HUES48 (cell line): ENCODE results near the gene TYW5.

ENCODE experiments used
- H3K27ac ChIP-seq: one replicate; pipeline ENCODE4 v1.7.0; 2013; ENCODE audit warnings: low read depth, low read length, inconsistent platforms
- H3K27me3 ChIP-seq: 2 replicates; pipeline ENCODE4 v1.6.1; 2013; ENCODE audit warnings: mild to moderate bottlenecking, low read length; ENCODE audit not compliant: control insufficient read depth, insufficient read depth
- H3K36me3 ChIP-seq: 2 replicates; pipeline ENCODE4 v1.6.1; 2013; ENCODE audit warnings: low read length; ENCODE audit not compliant: control insufficient read depth, insufficient read depth
- H3K4me1 ChIP-seq: 2 replicates; pipeline ENCODE4 v1.6.1; 2013; ENCODE audit warnings: mild to moderate bottlenecking, low read length; ENCODE audit not compliant: control insufficient read depth, insufficient read depth
- H3K4me3 ChIP-seq: 2 replicates; pipeline ENCODE4 v1.5.1; 2013; ENCODE audit warnings: mild to moderate bottlenecking, low read depth, low read length
- H3K9ac ChIP-seq: 2 replicates; pipeline ENCODE4 v1.6.1; 2013; ENCODE audit warnings: mild to moderate bottlenecking, low read depth, low read length, moderate library complexity
- H3K9me3 ChIP-seq: 2 replicates; pipeline ENCODE4 v1.6.1; 2013; ENCODE audit warnings: low read length; ENCODE audit not compliant: control insufficient read depth, insufficient read depth

TYW5 gene

GRCh38 chr2:199955339-199956061 lies at the start of gene TYW5, which contains the start of gene MAIP1:
TSS of gene TYW5 (minus strand) at chr2:199955491. CDS start at chr2:199955470, 21 bp downstream.
TSS of gene MAIP1 (plus strand) at chr2:199955582. CDS start at chr2:199955799, 217 bp downstream.
- Histone ChIP-seq H3K36me3 (peaks cover 44% of the 10 kb centered on the region), H3K9me3 (no peaks in the 10 kb centered on the region), H3K27ac (peak within 1 kb of the TSS; percentile 96), H3K9ac (peak within 1 kb of the TSS; percentile 89), H3K27me3 (no peaks in the 10 kb centered on the region), H3K4me1 (no peaks in the 10 kb centered on the region; the same call in 1 of the 2 replicates), H3K4me3 (peak within 1 kb of the TSS; percentile 95)

- Histone ChIP-seq H3K4me3 (no peak overlapping the region), H3K9ac (no peak overlapping the region), H3K27me3 (no peaks in the 10 kb centered on the region), H3K4me1 (peaks cover 14% of the 10 kb centered on the region), H3K36me3 (no peaks in the 10 kb centered on the region), H3K27ac (peak overlapping the region; percentile 70), H3K9me3 (peaks cover 2% of the 10 kb centered on the region; the same call in 1 of the 2 replicates)
Observed at GRCh38 chr2:200003444-200003843, 48.2 kb upstream of the TYW5 start.

GRCh38 chr2:200000444-200001163 lies 45.3 kb upstream of the TYW5 start:
- Histone ChIP-seq H3K36me3 (no peaks in the 10 kb centered on the region), H3K27me3 (no peaks in the 10 kb centered on the region), H3K9me3 (peaks cover 1% of the 10 kb centered on the region; the same call in 1 of the 2 replicates), H3K9ac (no peak overlapping the region), H3K27ac (no peak overlapping the region), H3K4me3 (no peak overlapping the region), H3K4me1 (peaks cover 14% of the 10 kb centered on the region)

GRCh38 chr2:199999166-199999565 lies 43.9 kb upstream of the TYW5 start:
- Histone ChIP-seq H3K27ac (no peak overlapping the region), H3K4me1 (peaks cover 14% of the 10 kb centered on the region), H3K27me3 (no peaks in the 10 kb centered on the region), H3K9me3 (no peaks in the 10 kb centered on the region), H3K36me3 (no peaks in the 10 kb centered on the region), H3K4me3 (no peak overlapping the region), H3K9ac (no peak overlapping the region)

GRCh38 chr2:199997296-199997695 lies 42.0 kb upstream of the TYW5 start:
- Histone ChIP-seq H3K9ac (no peak overlapping the region), H3K27me3 (no peaks in the 10 kb centered on the region), H3K36me3 (no peaks in the 10 kb centered on the region), H3K4me1 (no peaks in the 10 kb centered on the region), H3K27ac (no peak overlapping the region), H3K4me3 (no peak overlapping the region), H3K9me3 (no peaks in the 10 kb centered on the region)

GRCh38 chr2:199994896-199995295 lies 39.6 kb upstream of the TYW5 start:
- no peaks in the 10 kb centered on the region for H3K9me3 ChIP-seq
- no peak overlapping the region for H3K9ac ChIP-seq
- H3K4me1 ChIP-seq, result no peaks in the 10 kb centered on the region
- no peak overlapping the region for H3K27ac ChIP-seq
- H3K4me3 ChIP-seq, result no peak overlapping the region
- H3K36me3 ChIP-seq, result no peaks in the 10 kb centered on the region
- H3K27me3 ChIP-seq, result no peaks in the 10 kb centered on the region

- no peaks in the 10 kb centered on the region for H3K36me3 ChIP-seq
- H3K4me1 ChIP-seq, result no peaks in the 10 kb centered on the region
- no peak overlapping the region for H3K4me3 ChIP-seq
- H3K27ac ChIP-seq, result no peak overlapping the region
- H3K9me3 ChIP-seq, result no peaks in the 10 kb centered on the region
- no peaks in the 10 kb centered on the region for H3K27me3 ChIP-seq
- H3K9ac ChIP-seq, result no peak overlapping the region
Observed at GRCh38 chr2:199994371-199994770, 39.1 kb upstream of the TYW5 start.

- Histone ChIP-seq H3K27ac (no peak overlapping the region), H3K4me1 (peaks cover 12% of the 10 kb centered on the region), H3K36me3 (no peaks in the 10 kb centered on the region), H3K4me3 (no peak overlapping the region), H3K27me3 (no peaks in the 10 kb centered on the region), H3K9me3 (no peaks in the 10 kb centered on the region), H3K9ac (no peak overlapping the region)
Observed at GRCh38 chr2:199992296-199992695, 37.0 kb upstream of the TYW5 start.

GRCh38 chr2:199991691-199992090 lies 36.4 kb upstream of the TYW5 start:
- H3K4me1 ChIP-seq, result peaks cover 16% of the 10 kb centered on the region
- no peaks in the 10 kb centered on the region for H3K27me3 ChIP-seq
- no peak overlapping the region for H3K4me3 ChIP-seq
- H3K27ac ChIP-seq, result no peak overlapping the region
- no peak overlapping the region for H3K9ac ChIP-seq
- no peaks in the 10 kb centered on the region for H3K9me3 ChIP-seq
- no peaks in the 10 kb centered on the region for H3K36me3 ChIP-seq

- no peaks in the 10 kb centered on the region for H3K36me3 ChIP-seq
- no peaks in the 10 kb centered on the region for H3K27me3 ChIP-seq
- no peak overlapping the region for H3K9ac ChIP-seq
- H3K27ac ChIP-seq, result no peak overlapping the region
- H3K4me1 ChIP-seq, result peaks cover 16% of the 10 kb centered on the region
- no peak overlapping the region for H3K4me3 ChIP-seq
- no peaks in the 10 kb centered on the region for H3K9me3 ChIP-seq
Observed at GRCh38 chr2:199989822-199990221, 34.5 kb upstream of the TYW5 start.

- no peak overlapping the region for H3K4me3 ChIP-seq
- H3K27ac ChIP-seq, result no peak overlapping the region
- H3K36me3 ChIP-seq, result no peaks in the 10 kb centered on the region
- H3K27me3 ChIP-seq, result no peaks in the 10 kb centered on the region
- H3K9ac ChIP-seq, result no peak overlapping the region
- H3K9me3 ChIP-seq, result no peaks in the 10 kb centered on the region
- peaks cover 31% of the 10 kb centered on the region for H3K4me1 ChIP-seq
Observed at GRCh38 chr2:199988151-199988550, 32.9 kb upstream of the TYW5 start.
